ENCODE data around the gene TBX10. TPM values are rescaled to one million over a fixed set of nuclear protein-coding genes. Genes with fewer than 3 reads are reported as not detected.
A peak's percentile ranks its signal among the peaks of the same experiment; 100 is the strongest.
"Not testable (repeated sequence)": the region's sequence is repeated elsewhere in the genome, so short reads cannot be mapped to it uniquely, and the experiment has no call there.

The TBX10 gene
- total RNA-seq, 2 donors from 2014 or later = not detected

DNA sequence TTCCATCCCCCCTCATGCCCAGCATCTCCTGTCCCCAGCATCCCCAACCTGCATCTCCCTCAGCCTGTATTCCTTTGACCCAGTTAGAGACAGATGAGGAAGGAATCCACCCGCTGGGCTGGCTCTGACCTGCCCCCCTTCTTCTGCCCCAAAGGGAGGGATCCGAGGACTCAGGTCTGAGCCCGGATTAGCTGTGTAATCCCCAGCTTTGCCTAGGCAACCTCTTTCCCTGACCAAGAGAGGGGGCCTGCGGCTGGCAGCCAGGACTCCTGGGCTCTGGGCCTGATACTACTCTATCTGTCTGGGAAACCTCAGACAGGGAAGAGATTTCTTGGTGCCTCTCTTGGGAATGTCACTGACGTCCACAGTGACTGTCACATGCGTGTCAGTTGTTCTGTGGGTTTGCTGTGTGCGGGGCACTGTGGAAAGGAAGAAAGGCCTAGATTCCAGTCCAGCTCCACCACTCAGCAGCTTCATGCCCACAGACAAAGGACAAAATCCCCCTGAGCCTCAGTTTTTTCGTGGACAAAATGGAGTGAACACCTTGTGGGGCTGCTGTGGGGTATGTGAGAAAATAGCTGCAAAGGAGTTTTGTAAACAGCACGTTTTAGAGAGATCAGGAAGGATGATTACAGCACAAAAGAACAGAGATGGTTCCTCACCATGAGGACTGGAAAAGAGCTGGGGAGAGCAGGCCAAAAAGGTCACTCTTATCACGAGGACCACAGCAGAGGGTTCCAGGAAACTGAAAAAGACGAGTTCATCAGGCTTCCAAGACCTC is 34.1 kb downstream of the TBX10 start:
- Mint-ChIP-seq H3K27me3 (ENCODE audit: insufficient read depth) (no peaks in the 10 kb centered on the region), H3K4me1 (peaks cover 20% of the 10 kb centered on the region), H3K27ac (peak overlapping the region; percentile 31), H3K9me3 (peaks cover 19% of the 10 kb centered on the region), H3K36me3 (ENCODE audit: low read depth) (peaks cover 18% of the 10 kb centered on the region), H3K4me3 (peak overlapping the region; percentile 72)
- no peak overlapping the region for H3K27ac ChIP-seq (ENCODE audit: low read depth, low read length)
- DNase-seq = peak; percentile 61
- H3K9ac ChIP-seq (ENCODE audit: extremely low read depth, low read length, poor library complexity, severe bottlenecking) = no peak overlapping the region
- peaks cover 20% of the 10 kb centered on the region for H3K36me3 ChIP-seq (ENCODE audit: control insufficient read depth, insufficient read depth, low read length)
- 71 to 82% methylated on average over 11 of the region's 11 CpGs for WGBS, 2 experiments (ENCODE audit: insufficient coverage in 1 of 2, insufficient read length in 1 of 2)
- H3K27me3 ChIP-seq (ENCODE audit: control insufficient read depth, insufficient read depth, low read length, poor library complexity, severe bottlenecking) = no peaks in the 10 kb centered on the region
- no peak overlapping the region for H3K4me3 ChIP-seq (ENCODE audit: low read length)
- TF ChIP-seq, protein P1, sequence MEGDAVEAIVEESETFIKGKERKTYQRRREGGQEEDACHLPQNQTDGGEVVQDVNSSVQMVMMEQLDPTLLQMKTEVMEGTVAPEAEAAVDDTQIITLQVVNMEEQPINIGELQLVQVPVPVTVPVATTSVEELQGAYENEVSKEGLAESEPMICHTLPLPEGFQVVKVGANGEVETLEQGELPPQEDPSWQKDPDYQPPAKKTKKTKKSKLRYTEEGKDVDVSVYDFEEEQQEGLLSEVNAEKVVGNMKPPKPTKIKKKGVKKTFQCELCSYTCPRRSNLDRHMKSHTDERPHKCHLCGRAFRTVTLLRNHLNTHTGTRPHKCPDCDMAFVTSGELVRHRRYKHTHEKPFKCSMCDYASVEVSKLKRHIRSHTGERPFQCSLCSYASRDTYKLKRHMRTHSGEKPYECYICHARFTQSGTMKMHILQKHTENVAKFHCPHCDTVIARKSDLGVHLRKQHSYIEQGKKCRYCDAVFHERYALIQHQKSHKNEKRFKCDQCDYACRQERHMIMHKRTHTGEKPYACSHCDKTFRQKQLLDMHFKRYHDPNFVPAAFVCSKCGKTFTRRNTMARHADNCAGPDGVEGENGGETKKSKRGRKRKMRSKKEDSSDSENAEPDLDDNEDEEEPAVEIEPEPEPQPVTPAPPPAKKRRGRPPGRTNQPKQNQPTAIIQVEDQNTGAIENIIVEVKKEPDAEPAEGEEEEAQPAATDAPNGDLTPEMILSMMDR (conservative IDR thresholded peaks at IDR 0.05) = no peak
- peaks cover 12% of the 10 kb centered on the region for H3K9me3 ChIP-seq (ENCODE audit: control insufficient read depth, low read length)
- H3K4me1 ChIP-seq (ENCODE audit: control insufficient read depth, insufficient read depth, low read length) = peaks cover 14% of the 10 kb centered on the region

- Histone ChIP-seq H3K4me3 (ENCODE audit: low read length) (no peak overlapping the region), H3K36me3 (ENCODE audit: control insufficient read depth, insufficient read depth, low read length) (peaks cover 14% of the 10 kb centered on the region), H3K4me1 (ENCODE audit: control insufficient read depth, insufficient read depth, low read length) (peaks cover 14% of the 10 kb centered on the region), H3K27ac (ENCODE audit: low read depth, low read length) (no peak overlapping the region), H3K9me3 (ENCODE audit: control insufficient read depth, low read length) (peaks cover 12% of the 10 kb centered on the region), H3K9ac (ENCODE audit: extremely low read depth, low read length, poor library complexity, severe bottlenecking) (no peak overlapping the region), H3K27me3 (ENCODE audit: control insufficient read depth, insufficient read depth, low read length, poor library complexity, severe bottlenecking) (no peaks in the 10 kb centered on the region)
- peak; percentile 35 for DNase-seq
- H3K27me3 Mint-ChIP-seq (ENCODE audit: insufficient read depth) = no peaks in the 10 kb centered on the region
- peaks cover 14% of the 10 kb centered on the region for H3K36me3 Mint-ChIP-seq (ENCODE audit: low read depth)
- TF ChIP-seq, protein P1 (conservative IDR thresholded peaks at IDR 0.05) = no peak
- no peak overlapping the region for H3K4me3 Mint-ChIP-seq
- H3K27ac Mint-ChIP-seq = no peak overlapping the region
- peaks cover 19% of the 10 kb centered on the region for H3K9me3 Mint-ChIP-seq
- peaks cover 20% of the 10 kb centered on the region for H3K4me1 Mint-ChIP-seq
- 89 to 92% methylated on average over 1 to 2 of the region's 2 CpGs for WGBS, 2 experiments (ENCODE audit: insufficient coverage in 1 of 2, insufficient read length in 1 of 2)
Measured at GRCh38 chr11:67604815-67605214, 34.7 kb downstream of the TBX10 start.

- not testable (repeated sequence) for H3K9ac ChIP-seq (ENCODE audit: extremely low read depth, low read length, poor library complexity, severe bottlenecking); H3K27me3 Mint-ChIP-seq (ENCODE audit: insufficient read depth); H3K36me3 Mint-ChIP-seq (ENCODE audit: low read depth); H3K4me3 ChIP-seq (ENCODE audit: low read length); H3K36me3 ChIP-seq (ENCODE audit: control insufficient read depth, insufficient read depth, low read length); H3K27me3 ChIP-seq (ENCODE audit: control insufficient read depth, insufficient read depth, low read length, poor library complexity, severe bottlenecking); H3K27ac ChIP-seq (ENCODE audit: low read depth, low read length); H3K27ac Mint-ChIP-seq; H3K4me3 Mint-ChIP-seq
- DNase-seq = peak; percentile 33
- H3K9me3 Mint-ChIP-seq = peaks cover 21% of the 10 kb centered on the region
- H3K4me1 Mint-ChIP-seq = peaks cover 20% of the 10 kb centered on the region
- Histone ChIP-seq H3K9me3 (ENCODE audit: control insufficient read depth, low read length) (peaks cover 14% of the 10 kb centered on the region), H3K4me1 (ENCODE audit: control insufficient read depth, insufficient read depth, low read length) (peaks cover 14% of the 10 kb centered on the region)
- 74 to 100% methylated on average over 1 to 2 of the region's 4 CpGs for WGBS, 2 experiments (ENCODE audit: insufficient coverage in 1 of 2, insufficient read length in 1 of 2)
Measured at GRCh38 chr11:67604119-67604518, 35.4 kb downstream of the TBX10 start.

Measured in endodermal cell (in vitro differentiated cells).